Measurements from ENCODE around the gene RADIL.

The RADIL gene

DNA sequence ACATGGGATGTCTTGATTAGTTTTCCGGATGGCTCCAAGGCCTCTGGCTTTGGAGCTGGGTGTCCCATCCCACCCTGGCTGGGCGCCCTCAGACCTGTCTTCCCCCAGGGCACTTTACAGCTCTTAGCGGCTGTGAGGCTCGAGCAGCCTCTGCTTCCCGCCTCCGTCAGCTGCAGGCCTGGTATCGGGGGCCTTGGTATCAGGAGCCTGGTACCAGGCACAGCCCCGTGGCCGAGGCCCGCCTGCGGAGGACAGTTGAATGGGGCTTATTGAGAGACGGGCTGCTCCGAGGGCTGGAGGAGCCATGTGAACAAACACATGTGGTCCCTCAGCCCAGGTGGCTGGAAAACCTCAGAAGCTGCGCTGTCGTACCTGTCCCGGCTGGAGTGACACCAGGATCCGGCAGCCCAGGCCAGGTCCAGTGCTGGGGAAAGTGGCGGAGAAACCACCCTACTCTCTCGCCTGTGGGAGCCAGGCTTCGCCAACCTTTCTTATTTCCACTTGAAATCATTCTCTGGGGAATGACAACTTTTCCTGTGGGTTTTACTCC, 132.0 kb downstream of the RADIL start:
- DNase-seq, result no peak

DNA sequence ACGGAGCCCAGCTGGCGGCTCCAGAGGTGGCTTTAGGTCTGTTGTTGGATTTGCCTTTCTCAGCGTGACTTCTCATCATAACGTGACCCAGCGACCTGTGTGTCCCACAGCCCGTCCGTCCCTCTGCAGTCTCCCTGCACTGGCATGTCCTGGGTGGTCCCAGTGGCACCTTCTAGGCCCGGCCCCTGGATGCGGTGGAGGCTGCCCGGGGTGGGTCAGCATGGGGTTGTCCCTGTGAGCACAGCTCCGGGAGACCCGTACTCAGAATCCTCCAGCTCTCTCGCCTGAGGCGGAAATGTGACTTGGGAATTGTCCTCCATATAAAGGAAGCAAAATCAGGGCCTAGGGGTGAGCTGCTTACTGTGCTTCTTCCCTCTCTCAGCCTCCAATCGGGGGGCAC, 133.7 kb downstream of the RADIL start:
- DNase-seq, result no peak

DNA sequence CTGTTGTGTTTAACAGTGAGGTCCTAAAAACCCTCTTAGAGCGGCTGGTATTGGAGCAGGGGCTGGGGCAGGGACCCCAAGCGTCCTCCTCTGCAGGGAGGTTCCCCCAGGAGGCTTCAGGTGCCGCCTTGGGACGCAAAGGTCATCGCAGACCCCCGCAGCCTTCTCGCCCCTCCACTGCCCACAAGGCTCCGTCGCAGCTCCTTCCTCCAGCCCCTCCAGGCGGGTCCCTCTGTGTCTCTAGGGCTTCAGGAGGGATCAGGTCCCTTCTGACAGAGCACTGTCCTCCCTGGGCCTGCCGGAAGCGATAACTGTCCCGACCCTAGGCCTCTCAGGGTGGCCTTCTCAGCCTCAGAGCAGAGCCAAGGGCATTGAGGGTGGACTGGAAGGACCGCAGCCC, 134.2 kb downstream of the RADIL start:
- no peak for DNase-seq

All from NCI-H187 treated with DMSO at 0.1 percent for 48 hours (cell line).